ENCODE measurements around the gene RO60.
"Not testable (repeated sequence)": the region's sequence is repeated elsewhere in the genome, so short reads cannot be mapped to it uniquely, and the experiment has no call there.

GRCh38 chr1:193048913-193049312, 10.5 kb upstream of the RO60 start:
- TF ChIP-seq POLR2A, CTCF (IDR thresholded peaks at IDR 0.05): not testable (repeated sequence)
